Skeletal muscle tissue (tissue), 4 donors: ENCODE results near the gene CATSPERE. TPM values are rescaled to one million over a fixed set of nuclear protein-coding genes. Genes with fewer than 3 reads are reported as not detected.
A peak's percentile ranks its signal among the peaks of the same experiment; 100 is the strongest.
"Not testable (repeated sequence)": the region's sequence is repeated elsewhere in the genome, so short reads cannot be mapped to it uniquely, and the experiment has no call there.

Source experiments
- H3K27ac ChIP-seq: one replicate; pipeline ENCODE4 v1.7.0; 2013; ENCODE audit warnings: mild to moderate bottlenecking, low read depth, low read length, inconsistent platforms
- H3K27me3 ChIP-seq, 3 donors: one replicate each; pipeline ENCODE4 v1.7.0; 2013; ENCODE audit warnings: low read length in 3 of 3; ENCODE audit not compliant: control insufficient read depth in 3 of 3, insufficient read depth in 3 of 3
- H3K36me3 ChIP-seq, 3 donors: one replicate each; pipeline ENCODE4 v1.7.0; 2013; ENCODE audit warnings: low read length in 3 of 3; ENCODE audit not compliant: control insufficient read depth in 3 of 3, insufficient read depth in 3 of 3
- H3K4me1 ChIP-seq, 3 donors: one replicate each; pipeline ENCODE4 v1.7.0; 2013; ENCODE audit warnings: low read length in 3 of 3, mild to moderate bottlenecking in 3 of 3; ENCODE audit not compliant: control insufficient read depth in 3 of 3, insufficient read depth in 3 of 3
- H3K4me3 ChIP-seq, 3 donors: one replicate each; pipeline ENCODE4 v1.7.0; 2013; ENCODE audit warnings: low read length in 3 of 3
- H3K9ac ChIP-seq, 3 donors: one replicate each; pipeline ENCODE4 v1.7.0; 2013; ENCODE audit warnings: low read length in 3 of 3, mild to moderate bottlenecking in 3 of 3, moderate library complexity in 2 of 3, low read depth in 1 of 3
- H3K9me3 ChIP-seq, 3 donors: one replicate each; pipeline ENCODE4 v1.7.0; 2013; ENCODE audit warnings: low read length in 3 of 3; ENCODE audit not compliant: control insufficient read depth in 3 of 3
- total RNA-seq: library from RNA; depleted of rRNA; stranded (reverse); fragments of >200 nt; gene quantifications from one replicate; pipeline ENCODE4 v1.2.3, GENCODE V29; 2014
- donor health status: Osteomylitis.

Gene CATSPERE
- total RNA-seq, 1 donor from 2014 or later, result 3.1 TPM

- H3K4me3 ChIP-seq, H3K36me3 ChIP-seq, H3K27ac ChIP-seq, H3K27me3 ChIP-seq, H3K4me1 ChIP-seq, H3K9ac ChIP-seq: not testable (repeated sequence)
- H3K9me3 ChIP-seq, result peaks cover 16 to 26% (median 20%) of the 10 kb centered on the region in 3 donors
These were observed 117.1 kb downstream of the CATSPERE start for GRCh38 chr1:244578205-244578604.

GRCh38 chr1:244583358-244583982 is 122.4 kb downstream of the CATSPERE start:
- H3K4me3 ChIP-seq, result no peak overlapping the region
- no peak overlapping the region for H3K9ac ChIP-seq
- H3K4me1 ChIP-seq, result no peaks in the 10 kb centered on the region
- H3K9me3 ChIP-seq, result no peaks in the 10 kb centered on the region
- H3K27me3 ChIP-seq, result no peaks in the 10 kb centered on the region
- no peaks in the 10 kb centered on the region for H3K36me3 ChIP-seq
- no peak overlapping the region for H3K27ac ChIP-seq

- Histone ChIP-seq H3K4me3 (no peak overlapping the region), H3K9ac (no peak overlapping the region), H3K27me3 (no peaks in the 10 kb centered on the region), H3K36me3 (no peaks in the 10 kb centered on the region), H3K4me1 (no peaks in the 10 kb centered on the region), H3K27ac (no peak overlapping the region), H3K9me3 (peaks cover 0 to 3% (median 0%) of the 10 kb centered on the region in 3 donors)
These were observed 124.8 kb downstream of the CATSPERE start for GRCh38 chr1:244585867-244586266.

GRCh38 chr1:244590670-244591069 is 129.6 kb downstream of the CATSPERE start:
- no peaks in the 10 kb centered on the region for H3K27me3 ChIP-seq
- H3K36me3 ChIP-seq, result no peaks in the 10 kb centered on the region
- H3K4me3 ChIP-seq, result no peak overlapping the region
- no peaks in the 10 kb centered on the region for H3K4me1 ChIP-seq
- H3K9ac ChIP-seq, result no peak overlapping the region
- H3K27ac ChIP-seq, result no peak overlapping the region
- peaks cover 0 to 3% (median 0%) of the 10 kb centered on the region in 3 donors for H3K9me3 ChIP-seq

GRCh38 chr1:244598611-244599010 is 137.5 kb downstream of the CATSPERE start:
- Histone ChIP-seq H3K36me3 (no peaks in the 10 kb centered on the region), H3K9ac (no peak overlapping the region), H3K4me3 (no peak overlapping the region), H3K27me3 (no peaks in the 10 kb centered on the region), H3K27ac (no peak overlapping the region), H3K4me1 (peaks cover 0 to 5% (median 0%) of the 10 kb centered on the region in 3 donors), H3K9me3 (no peaks in the 10 kb centered on the region)

- H3K4me3 ChIP-seq, result no peak overlapping the region
- H3K27ac ChIP-seq, result no peak overlapping the region
- H3K9me3 ChIP-seq, result no peaks in the 10 kb centered on the region
- peaks cover 0 to 5% (median 0%) of the 10 kb centered on the region in 3 donors for H3K4me1 ChIP-seq
- H3K27me3 ChIP-seq, result no peaks in the 10 kb centered on the region
- peak overlapping the region in 1 of 3 donors; percentile 0 for H3K9ac ChIP-seq
- no peaks in the 10 kb centered on the region for H3K36me3 ChIP-seq
These were observed 138.9 kb downstream of the CATSPERE start for GRCh38 chr1:244599937-244600350.

- H3K36me3 ChIP-seq, result no peaks in the 10 kb centered on the region
- H3K27ac ChIP-seq, result no peak overlapping the region
- H3K4me1 ChIP-seq, result peaks cover 0 to 5% (median 0%) of the 10 kb centered on the region in 3 donors
- H3K9ac ChIP-seq, result no peak overlapping the region
- H3K27me3 ChIP-seq, result no peaks in the 10 kb centered on the region
- no peak overlapping the region for H3K4me3 ChIP-seq
- no peaks in the 10 kb centered on the region for H3K9me3 ChIP-seq
These were observed 140.3 kb downstream of the CATSPERE start for GRCh38 chr1:244601336-244601735.

- Histone ChIP-seq H3K9ac (no peak overlapping the region), H3K9me3 (no peaks in the 10 kb centered on the region), H3K36me3 (no peaks in the 10 kb centered on the region), H3K4me1 (peaks cover 0 to 5% (median 0%) of the 10 kb centered on the region in 3 donors), H3K4me3 (no peak overlapping the region), H3K27ac (no peak overlapping the region), H3K27me3 (no peaks in the 10 kb centered on the region)
These were observed 142.4 kb downstream of the CATSPERE start for GRCh38 chr1:244603498-244603897.

GRCh38 chr1:244605835-244606370 is 144.8 kb downstream of the CATSPERE start:
- H3K36me3 ChIP-seq, result no peaks in the 10 kb centered on the region
- no peaks in the 10 kb centered on the region for H3K27me3 ChIP-seq
- no peaks in the 10 kb centered on the region for H3K4me1 ChIP-seq
- no peak overlapping the region for H3K9ac ChIP-seq
- no peak overlapping the region for H3K27ac ChIP-seq
- H3K4me3 ChIP-seq, result no peak overlapping the region
- no peaks in the 10 kb centered on the region for H3K9me3 ChIP-seq

- H3K27me3 ChIP-seq, result no peaks in the 10 kb centered on the region
- H3K4me3 ChIP-seq, result no peak overlapping the region
- no peak overlapping the region for H3K27ac ChIP-seq
- no peak overlapping the region for H3K9ac ChIP-seq
- H3K4me1 ChIP-seq, result no peaks in the 10 kb centered on the region
- H3K36me3 ChIP-seq, result no peaks in the 10 kb centered on the region
- H3K9me3 ChIP-seq, result no peaks in the 10 kb centered on the region
These were observed 153.2 kb downstream of the CATSPERE start for GRCh38 chr1:244614113-244614836.
